ENCODE measurements around the gene WFS1.

GRCh38 chr4:6231663-6232165 lies 37.9 kb upstream of the WFS1 start:
- no peak for TF ChIP-seq E2F6 (IDR thresholded peaks at IDR 0.05)
- no peak for TF ChIP-seq POLR2A (IDR thresholded peaks at IDR 0.05; ENCODE audit: control extremely low read depth in 1 of 2, low read depth in 2 of 2, low read length in 2 of 2)
- no peak for TF ChIP-seq PHF8 (conservative IDR thresholded peaks at IDR 0.05; ENCODE audit: low read depth, low read length)
- TF ChIP-seq JUN (IDR thresholded peaks at IDR 0.05; ENCODE audit: low read depth, low read length): no peak
- no peak for TF ChIP-seq GABPA (IDR thresholded peaks at IDR 0.05; ENCODE audit: borderline replicate concordance, insufficient read depth, low read length)
